Measurements from ENCODE around the gene CD63.

DNA sequence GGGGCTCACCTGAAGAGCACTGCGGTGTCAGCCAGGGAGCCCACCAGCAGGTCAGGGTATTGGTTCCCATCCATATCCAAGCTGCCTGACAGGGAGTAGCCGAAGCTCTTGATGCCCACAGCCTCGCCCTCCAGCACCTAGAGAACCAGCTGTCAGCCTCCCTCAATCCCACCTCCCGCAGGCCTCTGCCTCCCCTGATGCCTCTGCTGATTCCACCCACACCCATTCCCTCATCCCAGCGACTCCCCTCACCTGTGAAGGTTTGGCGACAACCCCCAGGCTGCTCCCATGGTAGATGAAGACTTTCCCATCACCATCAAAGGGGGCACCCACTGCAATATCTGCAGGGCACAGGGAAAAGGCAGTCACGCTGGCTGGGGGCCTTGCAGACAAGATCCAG, 31.1 kb downstream of the CD63 start:
- TF ChIP-seq, protein P1, sequence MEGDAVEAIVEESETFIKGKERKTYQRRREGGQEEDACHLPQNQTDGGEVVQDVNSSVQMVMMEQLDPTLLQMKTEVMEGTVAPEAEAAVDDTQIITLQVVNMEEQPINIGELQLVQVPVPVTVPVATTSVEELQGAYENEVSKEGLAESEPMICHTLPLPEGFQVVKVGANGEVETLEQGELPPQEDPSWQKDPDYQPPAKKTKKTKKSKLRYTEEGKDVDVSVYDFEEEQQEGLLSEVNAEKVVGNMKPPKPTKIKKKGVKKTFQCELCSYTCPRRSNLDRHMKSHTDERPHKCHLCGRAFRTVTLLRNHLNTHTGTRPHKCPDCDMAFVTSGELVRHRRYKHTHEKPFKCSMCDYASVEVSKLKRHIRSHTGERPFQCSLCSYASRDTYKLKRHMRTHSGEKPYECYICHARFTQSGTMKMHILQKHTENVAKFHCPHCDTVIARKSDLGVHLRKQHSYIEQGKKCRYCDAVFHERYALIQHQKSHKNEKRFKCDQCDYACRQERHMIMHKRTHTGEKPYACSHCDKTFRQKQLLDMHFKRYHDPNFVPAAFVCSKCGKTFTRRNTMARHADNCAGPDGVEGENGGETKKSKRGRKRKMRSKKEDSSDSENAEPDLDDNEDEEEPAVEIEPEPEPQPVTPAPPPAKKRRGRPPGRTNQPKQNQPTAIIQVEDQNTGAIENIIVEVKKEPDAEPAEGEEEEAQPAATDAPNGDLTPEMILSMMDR (IDR thresholded peaks at IDR 0.05; ENCODE audit: low read length): no peak
- no peak for TF ChIP-seq EZH2 (optimal IDR thresholded peaks at IDR 0.05; ENCODE audit: low read depth, low read length)

Measured in MM.1S (cell line).